B cell (primary cell): Measurements from ENCODE around the gene GPATCH1. TPM values are rescaled to one million over a fixed set of nuclear protein-coding genes. Genes with fewer than 3 reads are reported as not detected.
"Not testable (repeated sequence)": the region's sequence is repeated elsewhere in the genome, so short reads cannot be mapped to it uniquely, and the experiment has no call there.

Source experiments
- ATAC-seq: fragments of 200-7000 bp; cut with Tn5 transposase; one replicate; pipeline ENCODE4 v1.10.0; 2021; ENCODE audit warnings: low read depth, mild to moderate bottlenecking, moderate number of reproducible peaks, moderate library complexity
- CTCF ChIA-PET: fragments of 350-600 bp; sonication (Branson Sonifier 250); formaldehyde crosslinking; loops from one replicate; lab custom pipeline; 2021; ENCODE audit warnings: antibody characterized with exemption, inconsistent platforms; lab: Charles Lee
- POLR2A ChIA-PET: fragments of 350-600 bp; sonication (Branson Sonifier 250); formaldehyde crosslinking; loops from one replicate; lab custom pipeline; 2021; ENCODE audit warnings: antibody characterized with exemption; lab: Charles Lee
- DNase-seq: peaks from one replicate; pipeline ENCODE4 v3.0.0; 2013
- H2AFZ ChIP-seq: 2 replicates; pipeline ENCODE4 v1.6.1; 2012; ENCODE audit warnings: mild to moderate bottlenecking, low read depth, low read length; ENCODE audit not compliant: insufficient read depth, poor library complexity, severe bottlenecking
- H3K27ac ChIP-seq, 2 donors: 1 replicate in 1 of 2; 2 replicates in 1 of 2; pipeline ENCODE4 v1.5.1; 2012 to 2013; ENCODE audit warnings: low read length in 2 of 2, mild to moderate bottlenecking in 2 of 2, moderate library complexity in 1 of 2
- H3K27me3 ChIP-seq, 4 experiments: fragments of 200-600 bp in 1 of 4; sonication (generic) in 1 of 4; replicated peaks in 1 of 4; 1 replicate in 2 of 4; 2 replicates in 2 of 4; pipeline versions ENCODE4 v1.6.1 to v1.7.0; 2013 to 2016; ENCODE audit warnings: low read length in 3 of 4, mild to moderate bottlenecking in 2 of 4, mixed read lengths in 1 of 4, moderate library complexity in 1 of 4; ENCODE audit not compliant: insufficient read depth in 4 of 4, control insufficient read depth in 3 of 4; ENCODE audit errors: control extremely low read depth in 1 of 4
- H3K36me3 ChIP-seq, 2 experiments: replicated peaks in 1 of 2; 1 replicate in 1 of 2; 2 replicates in 1 of 2; pipeline versions ENCODE4 v1.6.1 to v1.7.1; 2013; ENCODE audit warnings: low read length in 1 of 2; ENCODE audit not compliant: insufficient read depth in 2 of 2, control insufficient read depth in 1 of 2; ENCODE audit errors: control extremely low read depth in 1 of 2, extremely low read depth in 1 of 2
- H3K4me1 ChIP-seq, 2 donors: fragments of 200-600 bp in 1 of 2; sonication (generic) in 1 of 2; 1 replicate in 1 of 2; 2 replicates in 1 of 2; pipeline versions ENCODE4 v1.5.1 to v1.6.1; 2013 to 2017; ENCODE audit warnings: low read length in 2 of 2; ENCODE audit not compliant: control insufficient read depth in 2 of 2, insufficient read depth in 2 of 2
- H3K4me2 ChIP-seq: replicated peaks from 2 replicates; pipeline ENCODE3; 2012; ENCODE audit warnings: mild to moderate bottlenecking, low read depth, low read length; ENCODE audit not compliant: poor library complexity, severe bottlenecking
- H3K4me3 ChIP-seq, 5 experiments: fragments of 200-600 bp in 1 of 5; sonication (generic) in 1 of 5; 1 replicate in 3 of 5; 2 replicates in 2 of 5; pipeline versions ENCODE4 v1.5.1 to v1.7.0; 2011 to 2016; ENCODE audit warnings: low read length in 4 of 5, mild to moderate bottlenecking in 4 of 5, low read depth in 2 of 5, control low read depth in 1 of 5, moderate library complexity in 1 of 5; ENCODE audit not compliant: insufficient read depth in 1 of 5; ENCODE audit errors: control extremely low read depth in 1 of 5, extremely low read depth in 1 of 5
- H3K79me2 ChIP-seq: fragments of 200-600 bp; sonication (generic); one replicate; pipeline ENCODE4 v1.6.0; 2016; ENCODE audit warnings: low read length; ENCODE audit not compliant: control insufficient read depth, insufficient read depth
- H3K9ac ChIP-seq: fragments of 200-600 bp; sonication (generic); 2 replicates; pipeline ENCODE4 v1.6.1; 2017; ENCODE audit warnings: mild to moderate bottlenecking, low read length, moderate library complexity
- H3K9me3 ChIP-seq, 3 donors: one replicate each; pipeline versions ENCODE4 v1.6.1 to v1.7.1; 2013; ENCODE audit warnings: low read length in 2 of 3; ENCODE audit not compliant: control insufficient read depth in 2 of 3, insufficient read depth in 1 of 3; ENCODE audit errors: control extremely low read depth in 1 of 3
- H4K20me1 ChIP-seq: 2 replicates; pipeline ENCODE4 v1.6.0; 2012; ENCODE audit warnings: mild to moderate bottlenecking, low read length; ENCODE audit not compliant: insufficient read depth, control insufficient read depth, poor library complexity, severe bottlenecking
- H3K27ac Mint-ChIP-seq: one replicate; pipeline ENCODE4 v1.8.0; 2021; ENCODE audit warnings: mixed read lengths
- H3K27me3 Mint-ChIP-seq: one replicate; pipeline ENCODE4 v1.8.0; 2021; ENCODE audit warnings: mixed read lengths
- H3K4me1 Mint-ChIP-seq: one replicate; pipeline ENCODE4 v1.8.0; 2021; ENCODE audit warnings: mixed read lengths
- H3K4me3 Mint-ChIP-seq: one replicate; pipeline ENCODE4 v1.8.0; 2021; ENCODE audit warnings: mixed read lengths
- H3K9me3 Mint-ChIP-seq: one replicate; pipeline ENCODE4 v1.8.0; 2022; ENCODE audit warnings: mixed read lengths; ENCODE audit not compliant: insufficient read depth
- CTCF ChIP-seq: fragments of 200-600 bp; IDR thresholded peaks from one replicate; pipeline ENCODE4 v1.8.0; 2022; ENCODE audit warnings: antibody characterized with exemption, mild to moderate bottlenecking
- EZH2 ChIP-seq: IDR thresholded peaks from 2 replicates; pipeline ENCODE4 v1.6.1; 2012; ENCODE audit warnings: borderline replicate concordance, low read depth, mild to moderate bottlenecking, moderate library complexity, low read length; ENCODE audit not compliant: insufficient read depth, poor library complexity, severe bottlenecking
- WGBS: methylation state at CpG from one replicate; pipeline ENCODE4 v1.1.5; 2013; ENCODE audit warnings: missing lambda C conversion rate; ENCODE audit not compliant: insufficient coverage; 5-methylcytosine and 5-hydroxymethylcytosine counted together
- intact Hi-C: fragments of 100-400 bp; cut with micrococcal nuclease; formaldehyde crosslinking; loops from one replicate; pipeline ENCODE4 v1.10.0; 2022
- polyA plus RNA-seq: library from polyadenylated mRNA; depleted of rRNA; stranded (reverse); fragments of >200 nt; gene quantifications from 2 replicates; pipeline ENCODE4 v1.2.3, GENCODE V29; 2012
- total RNA-seq, 2 donors: library from RNA; stranded (reverse); fragments of 120-200 nt in 1 of 2; gene quantifications; 1 replicate in 1 of 2; 2 replicates in 1 of 2; pipeline versions ENCODE4 v1.2.3 to v1.2.4, GENCODE V29; 2013 to 2022

GPATCH1 gene
- total and polyA plus RNA-seq, 2 donors (not counting 1 experiment from before 2014, with no cell fraction given) = 9.9 to 14.6 TPM

- H3K4me3 ChIP-seq, intact Hi-C loops, H3K36me3 ChIP-seq, H3K27me3 ChIP-seq, H3K27ac ChIP-seq, H3K4me2 ChIP-seq, H3K4me3 Mint-ChIP-seq, H3K9me3 Mint-ChIP-seq, ATAC-seq, DNase-seq, CTCF ChIA-PET, H3K79me2 ChIP-seq, H3K27ac Mint-ChIP-seq, H3K9ac ChIP-seq, H3K4me1 ChIP-seq, H3K9me3 ChIP-seq, H2AFZ ChIP-seq, H4K20me1 ChIP-seq, H3K27me3 Mint-ChIP-seq, H3K4me1 Mint-ChIP-seq, POLR2A ChIA-PET: not testable (repeated sequence)
- WGBS = 87% methylated on average over 3 of the region's 6 CpGs
These were observed 73.3 kb downstream of the GPATCH1 start for GRCh38 chr19:33154313-33154712.

- H3K4me2 ChIP-seq = no peak overlapping the region
- H3K36me3 ChIP-seq = no peaks in the 10 kb centered on the region
- 83% methylated on average over 5 of the region's 5 CpGs for WGBS
- ChIA-PET CTCF (no interaction called here), POLR2A (no interaction called here)
- H3K27ac ChIP-seq = no peak overlapping the region
- no peaks in the 10 kb centered on the region for H3K9me3 Mint-ChIP-seq
- peaks cover 0 to 4% of the 10 kb centered on the region in 2 donors for H3K4me1 ChIP-seq
- peaks cover 4% of the 10 kb centered on the region for H3K4me1 Mint-ChIP-seq
- peaks cover 4% of the 10 kb centered on the region for H3K27me3 Mint-ChIP-seq
- DNase-seq (no peak), ATAC-seq (no peak)
- no peak overlapping the region for H3K4me3 ChIP-seq
- H3K9ac ChIP-seq = no peak overlapping the region
- intact Hi-C loops = no loop called here
- TF ChIP-seq CTCF = no peak
- no peak for TF ChIP-seq EZH2
- peaks cover 0 to 1% (median 0%) of the 10 kb centered on the region in 3 donors for H3K9me3 ChIP-seq
- H3K79me2 ChIP-seq = no peaks in the 10 kb centered on the region
- no peak overlapping the region for H2AFZ ChIP-seq
- H3K27me3 ChIP-seq = peaks cover 0 to 2% (median 0%) of the 10 kb centered on the region in 4 experiments
- H4K20me1 ChIP-seq = no peaks in the 10 kb centered on the region
- H3K27ac Mint-ChIP-seq = no peak overlapping the region
- no peak overlapping the region for H3K4me3 Mint-ChIP-seq
These were observed 75.4 kb downstream of the GPATCH1 start for GRCh38 chr19:33156334-33156733.
